Naive B cell (primary cell): ENCODE data around the gene CACNG7. TPM values are rescaled to one million over a fixed set of nuclear protein-coding genes. Genes with fewer than 3 reads are reported as not detected.
"Not testable (repeated sequence)": the region's sequence is repeated elsewhere in the genome, so short reads cannot be mapped to it uniquely, and the experiment has no call there.

Experiments
- ATAC-seq, 2 donors: fragments of 150-1000 bp; cut with Tn5 transposase; 2 replicates each; pipeline ENCODE4 v1.10.0; 2021; ENCODE audit warnings: low read depth in 2 of 2, mild to moderate bottlenecking in 2 of 2, moderate library complexity in 2 of 2
- DNase-seq: peaks from one replicate; pipeline ENCODE4 v3.0.0; 2022
- H3K27ac Mint-ChIP-seq, 6 donors: one replicate each; pipeline ENCODE4 v1.8.0; 2020 to 2022; ENCODE audit warnings: mild to moderate bottlenecking in 6 of 6, mixed read lengths in 6 of 6, moderate library complexity in 5 of 6, inconsistent platforms in 2 of 6
- H3K27me3 Mint-ChIP-seq, 3 donors: one replicate each; pipeline ENCODE4 v1.8.0; 2021 to 2022; ENCODE audit warnings: mixed read lengths in 3 of 3, mild to moderate bottlenecking in 1 of 3
- H3K36me3 Mint-ChIP-seq, 2 donors: one replicate each; pipeline ENCODE4 v1.8.0; 2020 to 2022; ENCODE audit warnings: mixed read lengths in 2 of 2, inconsistent platforms in 1 of 2, mild to moderate bottlenecking in 1 of 2
- H3K4me1 Mint-ChIP-seq, 3 donors: one replicate each; pipeline ENCODE4 v1.8.0; 2020 to 2022; ENCODE audit warnings: mixed read lengths in 3 of 3, inconsistent platforms in 1 of 3, mild to moderate bottlenecking in 1 of 3, moderate library complexity in 1 of 3
- H3K4me3 Mint-ChIP-seq, 8 donors: one replicate each; pipeline ENCODE4 v1.8.0; 2020 to 2022; ENCODE audit warnings: mild to moderate bottlenecking in 8 of 8, mixed read lengths in 8 of 8, moderate library complexity in 8 of 8, inconsistent platforms in 2 of 8
- H3K9me3 Mint-ChIP-seq, 7 donors: one replicate each; pipeline ENCODE4 v1.8.0; 2020 to 2022; ENCODE audit warnings: mixed read lengths in 7 of 7, mild to moderate bottlenecking in 5 of 7, inconsistent platforms in 2 of 7, moderate library complexity in 1 of 7
- polyA plus RNA-seq, 6 donors: library from polyadenylated mRNA; unstranded; fragments of 300-500 nt; fragmentation: Illumina TruSeq; gene quantifications; one replicate each; pipeline ENCODE4 v1.2.3, GENCODE V29; 2021; ENCODE audit warnings: low read depth in 6 of 6

The CACNG7 gene
- polyA plus RNA-seq = not detected

GRCh38 chr19:53908935-53909415, at the start of gene CACNG7:
Gene CACNG7 (plus strand): TSS chr19:53909278. CDS start chr19:53912832, 3,554 bp downstream.
- H3K4me3 Mint-ChIP-seq = peak within 1 kb of the TSS in 7 of 8 donors; percentile 49 to 83 (median 70)
- no peak for DNase-seq
- ATAC-seq = no peak
- H3K36me3 Mint-ChIP-seq = peaks cover 0 to 56% of the 10 kb centered on the region in 2 donors
- peaks cover 76 to 97% (median 86%) of the 10 kb centered on the region in 3 donors for H3K27me3 Mint-ChIP-seq
- H3K4me1 Mint-ChIP-seq = peaks cover 35 to 45% (median 37%) of the 10 kb centered on the region in 3 donors
- peaks cover 3 to 8% (median 5%) of the 10 kb centered on the region in 7 donors for H3K9me3 Mint-ChIP-seq
- H3K27ac Mint-ChIP-seq = peak within 1 kb of the TSS in 2 of 6 donors; percentile 68 to 93

- Mint-ChIP-seq H3K27ac (peak overlapping the region in 3 of 6 donors; percentile 6 to 78 (median 42)), H3K4me3 (peak overlapping the region in 3 of 8 donors; percentile 21 to 71 (median 37))
- DNase-seq = no peak
Measured at GRCh38 chr19:53864308-53864836, 44.7 kb upstream of the CACNG7 start.

GRCh38 chr19:53865523-53865917, 43.6 kb upstream of the CACNG7 start:
- H3K36me3 Mint-ChIP-seq = peaks cover 0 to 8% of the 10 kb centered on the region in 2 donors
- peaks cover 23 to 47% (median 35%) of the 10 kb centered on the region in 3 donors for H3K4me1 Mint-ChIP-seq
- no peak for ATAC-seq
- H3K27me3 Mint-ChIP-seq = peaks cover 0 to 8% (median 5%) of the 10 kb centered on the region in 3 donors
- peak overlapping the region; percentile 97 to 100 (median 100) for H3K27ac Mint-ChIP-seq
- DNase-seq = no peak
- H3K9me3 Mint-ChIP-seq = no peaks in the 10 kb centered on the region
- H3K4me3 Mint-ChIP-seq = peak overlapping the region; percentile 47 to 98 (median 78)

More at GRCh38 chr19:53864308-53864836, 44.7 kb upstream of the CACNG7 start:
- Mint-ChIP-seq H3K27me3 (peaks cover 0 to 8% (median 5%) of the 10 kb centered on the region in 3 donors), H3K36me3 (peaks cover 0 to 8% of the 10 kb centered on the region in 2 donors), H3K9me3 (no peaks in the 10 kb centered on the region), H3K4me1 (peaks cover 21 to 41% (median 29%) of the 10 kb centered on the region in 3 donors)
- ATAC-seq = no peak

GRCh38 chr19:53865918-53866864, 42.9 kb upstream of the CACNG7 start:
- ATAC-seq (peak; percentile 5 to 16), DNase-seq (peak; percentile 61)
- Mint-ChIP-seq H3K27ac (peak overlapping the region; percentile 100), H3K9me3 (no peaks in the 10 kb centered on the region), H3K4me1 (peaks cover 28 to 53% (median 42%) of the 10 kb centered on the region in 3 donors), H3K27me3 (peaks cover 0 to 8% (median 5%) of the 10 kb centered on the region in 3 donors), H3K4me3 (peak overlapping the region; percentile 88 to 98 (median 95)), H3K36me3 (peaks cover 0 to 8% of the 10 kb centered on the region in 2 donors)

GRCh38 chr19:53866865-53867224, 42.2 kb upstream of the CACNG7 start:
- Mint-ChIP-seq H3K27me3 (peaks cover 0 to 8% (median 5%) of the 10 kb centered on the region in 3 donors), H3K9me3 (no peaks in the 10 kb centered on the region), H3K27ac (peak overlapping the region; percentile 100), H3K4me3 (peak overlapping the region; percentile 88 to 98 (median 95)), H3K4me1 (peaks cover 34 to 60% (median 47%) of the 10 kb centered on the region in 3 donors), H3K36me3 (peaks cover 5 to 15% of the 10 kb centered on the region in 2 donors)
- ATAC-seq (no peak), DNase-seq (no peak)

GRCh38 chr19:53867225-53868090, 41.6 kb upstream of the CACNG7 start, which contains the start of gene MYADM:
Gene MYADM (plus strand): TSS chr19:53867883. CDS start chr19:53873530, 5,647 bp downstream.
- peak within 1 kb of the TSS; percentile 88 to 99 (median 96) for H3K4me3 Mint-ChIP-seq
- no peaks in the 10 kb centered on the region for H3K9me3 Mint-ChIP-seq
- H3K36me3 Mint-ChIP-seq = peaks cover 5 to 16% of the 10 kb centered on the region in 2 donors
- peaks cover 34 to 62% (median 53%) of the 10 kb centered on the region in 3 donors for H3K4me1 Mint-ChIP-seq
- H3K27me3 Mint-ChIP-seq = peaks cover 0 to 8% (median 5%) of the 10 kb centered on the region in 3 donors
- DNase-seq = peak; percentile 100
- peak within 1 kb of the TSS; percentile 100 for H3K27ac Mint-ChIP-seq
- peak; percentile 61 to 67 for ATAC-seq

GRCh38 chr19:53868091-53868891, 40.8 kb upstream of the CACNG7 start:
- DNase-seq (no peak), ATAC-seq (no peak)
- Mint-ChIP-seq H3K4me3 (peak overlapping the region; percentile 88 to 99 (median 96)), H3K27me3 (peaks cover 0 to 8% (median under 1%) of the 10 kb centered on the region in 3 donors), H3K4me1 (peaks cover 38 to 69% (median 61%) of the 10 kb centered on the region in 3 donors), H3K27ac (peak overlapping the region; percentile 99 to 100 (median 100)), H3K9me3 (no peaks in the 10 kb centered on the region), H3K36me3 (peaks cover 5 to 16% of the 10 kb centered on the region in 2 donors)

GRCh38 chr19:53868892-53869804, 39.9 kb upstream of the CACNG7 start:
- H3K4me1 Mint-ChIP-seq = peaks cover 46 to 78% (median 70%) of the 10 kb centered on the region in 3 donors
- ATAC-seq (peak; percentile 40 to 45), DNase-seq (peak; percentile 90)
- peak overlapping the region; percentile 88 to 99 (median 96) for H3K4me3 Mint-ChIP-seq
- H3K27me3 Mint-ChIP-seq = peaks cover 0 to 8% (median 0%) of the 10 kb centered on the region in 3 donors
- peaks cover 0 to 1% (median 0%) of the 10 kb centered on the region in 7 donors for H3K9me3 Mint-ChIP-seq
- peaks cover 12 to 24% of the 10 kb centered on the region in 2 donors for H3K36me3 Mint-ChIP-seq
- H3K27ac Mint-ChIP-seq = peak overlapping the region; percentile 87 to 100 (median 98)

GRCh38 chr19:53869805-53870484, 39.1 kb upstream of the CACNG7 start:
- peak overlapping the region; percentile 85 to 99 (median 96) for H3K4me3 Mint-ChIP-seq
- H3K9me3 Mint-ChIP-seq, ATAC-seq, H3K27me3 Mint-ChIP-seq, DNase-seq: not testable (repeated sequence)
- peaks cover 54 to 86% (median 76%) of the 10 kb centered on the region in 3 donors for H3K4me1 Mint-ChIP-seq
- peak overlapping the region; percentile 96 to 100 (median 98) for H3K27ac Mint-ChIP-seq
- peaks cover 20 to 32% of the 10 kb centered on the region in 2 donors for H3K36me3 Mint-ChIP-seq

- Mint-ChIP-seq H3K4me1 (peaks cover 55 to 89% (median 76%) of the 10 kb centered on the region in 3 donors), H3K27me3 (peaks cover 0 to 8% (median 0%) of the 10 kb centered on the region in 3 donors), H3K9me3 (peaks cover 0 to 6% (median 0%) of the 10 kb centered on the region in 7 donors), H3K27ac (peak overlapping the region; percentile 95 to 100 (median 97)), H3K36me3 (peaks cover 21 to 34% of the 10 kb centered on the region in 2 donors), H3K4me3 (peak overlapping the region; percentile 71 to 93 (median 82))
- ATAC-seq = no peak
- DNase-seq = peak; percentile 64
Measured at GRCh38 chr19:53870485-53870844, 38.6 kb upstream of the CACNG7 start.
